Activated CD4-positive, alpha-beta T cell treated with anti-CD3 and anti-CD28 coated beads, Interleukin-2, amount 50 U/mL, for 16 hours (primary cell): ENCODE data around the gene PDE4D.
A peak's percentile ranks its signal among the peaks of the same experiment; 100 is the strongest.

Source experiments
- DNase-seq: peaks from one replicate; pipeline ENCODE4 v3.0.0-alpha.2; 2020

The PDE4D gene

DNA sequence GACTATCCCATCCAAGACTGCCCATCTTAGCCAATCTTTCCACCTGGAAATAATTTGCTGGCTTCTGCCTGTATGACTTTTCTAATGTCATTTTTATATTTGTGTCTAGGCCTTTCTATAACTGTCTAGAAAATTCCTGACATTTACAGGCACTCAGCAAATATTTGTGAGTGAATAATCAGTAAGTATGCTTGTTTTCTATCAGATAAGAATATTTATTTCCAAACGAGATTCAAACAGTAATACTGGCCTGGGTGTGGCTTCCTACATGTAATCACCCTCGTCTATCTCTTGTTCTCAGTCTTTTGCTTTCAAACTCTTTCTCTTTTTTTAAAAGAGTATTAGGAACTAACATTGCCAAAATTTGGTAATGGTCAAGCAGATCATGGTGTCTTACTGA is 844.4 kb downstream of the PDE4D start:
- no peak for DNase-seq

DNA sequence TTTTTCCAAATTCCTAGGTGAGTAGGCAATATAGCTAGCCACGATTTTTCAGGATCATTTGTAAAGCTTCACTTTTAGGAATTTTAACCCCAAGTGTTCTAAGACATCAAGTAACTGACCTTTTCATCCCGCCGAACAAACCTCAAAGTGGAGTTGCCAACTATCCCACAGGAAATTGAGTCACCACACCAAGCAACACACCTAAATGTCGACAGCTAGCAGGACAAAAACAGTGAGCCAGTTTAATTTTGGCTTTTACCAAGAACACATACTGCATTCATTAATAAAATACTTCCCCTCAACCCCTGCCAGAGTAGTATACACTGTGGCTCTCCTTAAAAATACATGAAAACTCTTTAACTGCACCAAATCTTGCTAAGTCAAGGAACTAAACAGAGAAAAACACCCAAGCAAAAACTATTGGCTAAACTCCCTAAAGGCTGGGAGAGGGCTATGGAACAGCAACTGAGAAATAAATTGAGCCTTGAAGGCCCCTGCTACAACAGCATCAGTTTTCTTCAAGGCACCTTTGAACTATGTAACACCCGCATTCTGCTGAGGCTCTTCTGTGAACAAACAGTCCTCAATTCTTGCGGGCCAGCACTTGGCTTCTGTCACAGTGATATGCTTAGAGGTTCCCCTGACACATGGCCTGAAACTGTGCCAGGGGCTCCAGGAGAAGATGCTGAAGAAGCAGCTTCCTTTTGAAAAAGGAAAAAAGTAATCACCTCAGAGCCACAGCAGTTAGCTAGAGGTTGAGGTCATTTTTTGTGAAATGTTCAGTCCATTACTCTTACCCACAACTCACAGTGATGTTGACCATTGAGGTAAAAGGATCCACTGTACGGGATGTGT is 851.1 kb downstream of the PDE4D start:
- DNase-seq, result no peak

DNA sequence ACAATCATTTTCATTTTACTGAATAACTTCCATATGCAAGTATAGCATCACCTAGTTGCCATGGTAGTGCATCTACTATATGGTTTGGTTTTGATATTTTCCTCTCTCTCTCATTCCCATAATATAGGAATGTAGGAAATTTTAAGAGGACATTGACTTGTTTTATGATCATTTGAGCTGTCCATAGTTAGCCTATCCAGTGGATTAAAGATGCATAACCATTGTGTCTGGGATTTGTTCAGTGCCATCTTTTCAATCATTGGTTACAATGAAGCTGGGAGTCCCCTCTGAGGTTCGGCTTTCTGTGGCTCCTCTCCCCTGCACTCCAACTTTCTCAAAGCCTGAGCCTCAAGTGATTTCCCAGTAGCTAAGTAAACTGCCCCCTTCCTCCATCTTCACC is 852.2 kb downstream of the PDE4D start:
- no peak for DNase-seq

DNA sequence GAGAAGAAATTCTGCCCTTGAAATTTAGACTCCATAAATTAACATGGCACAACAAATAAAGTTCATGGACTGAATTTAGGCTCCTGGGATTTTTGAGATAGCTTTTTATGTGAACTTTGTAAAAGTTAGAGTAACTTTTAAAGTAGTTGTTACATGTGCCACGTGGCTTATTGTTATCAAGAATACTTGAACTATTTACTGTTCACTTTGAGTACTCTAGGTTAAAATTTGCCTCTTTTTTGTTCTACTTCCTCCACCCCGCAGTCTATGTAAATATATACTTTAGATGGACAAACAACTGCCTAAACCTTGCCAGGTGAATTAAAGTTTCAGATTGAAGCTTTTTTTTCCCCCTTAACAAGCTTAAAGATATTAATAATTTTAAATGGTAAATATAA is 852.7 kb downstream of the PDE4D start:
- no peak for DNase-seq

DNA sequence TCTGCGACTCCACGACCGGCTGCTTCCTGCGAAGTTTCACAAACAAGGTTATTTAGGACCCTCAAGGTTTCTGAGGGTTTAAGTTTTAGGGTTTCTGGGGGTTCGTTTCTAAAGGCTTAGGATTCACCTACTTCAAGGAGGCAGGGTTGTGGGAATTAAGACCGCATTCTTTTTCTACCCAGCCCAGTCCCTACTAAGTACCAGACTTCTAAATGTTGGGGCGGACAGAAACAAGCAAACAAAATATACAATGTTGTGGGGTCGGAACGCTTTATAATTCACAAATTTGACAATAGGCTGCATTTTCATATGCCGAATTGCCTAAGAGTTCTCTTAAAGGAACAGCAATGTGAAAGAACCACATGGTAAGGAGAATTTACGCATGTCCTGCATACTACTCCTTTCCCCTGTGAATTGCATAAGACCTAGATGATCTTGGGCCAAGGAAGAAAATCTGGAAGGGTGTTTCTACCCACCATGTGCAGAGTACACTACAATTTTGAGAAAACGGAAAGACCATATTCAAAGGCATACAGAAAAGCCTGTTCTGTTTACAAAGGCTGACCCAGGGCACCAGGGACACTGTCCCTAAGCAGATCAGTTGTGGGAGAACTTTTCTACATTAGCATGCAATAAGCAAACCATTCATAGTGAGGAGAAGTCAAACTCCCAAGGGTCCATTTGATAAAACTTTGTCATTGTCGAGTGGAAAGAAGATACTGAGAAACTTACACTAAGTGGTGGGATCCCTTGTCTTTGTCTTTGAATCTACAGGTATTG is 853.3 kb downstream of the PDE4D start:
- DNase-seq, result no peak

DNA sequence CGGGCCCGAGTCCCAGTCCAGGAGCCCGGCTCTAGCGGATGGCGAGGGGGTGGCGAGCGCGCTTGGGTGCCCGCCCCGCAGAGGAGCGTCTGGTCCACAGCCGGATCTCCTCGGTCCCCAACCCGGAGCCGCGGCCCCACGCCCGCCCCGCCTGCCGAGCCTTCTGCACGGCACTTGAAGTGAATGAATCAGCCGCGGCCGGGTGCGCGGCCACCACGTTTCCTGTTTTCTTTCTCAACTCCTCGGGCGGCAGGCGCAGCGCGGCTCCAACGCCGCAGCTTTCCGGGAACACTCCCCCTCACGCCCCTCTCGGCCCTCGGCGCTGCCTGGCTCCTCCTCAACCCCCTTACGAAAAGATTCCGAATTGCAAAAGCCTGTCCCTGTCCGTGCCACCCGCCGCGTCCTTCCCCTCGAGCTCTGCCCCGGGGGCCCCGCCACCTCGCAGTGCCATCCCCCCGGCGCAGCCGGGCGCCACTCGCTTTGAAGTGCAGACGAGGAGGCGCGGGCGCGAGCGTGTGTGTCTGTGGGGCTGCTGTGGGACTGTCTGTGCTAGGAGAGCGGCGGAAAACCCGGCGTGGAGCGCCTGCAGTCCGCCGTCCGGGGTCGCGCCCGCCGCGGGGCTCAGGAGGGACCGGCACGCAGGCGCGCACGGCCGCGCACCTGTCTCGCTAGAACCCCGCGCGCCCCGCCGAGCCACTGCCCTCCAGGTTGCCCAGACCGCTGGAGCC is 854.1 kb downstream of the PDE4D start:
- peak; percentile 93 for DNase-seq

DNA sequence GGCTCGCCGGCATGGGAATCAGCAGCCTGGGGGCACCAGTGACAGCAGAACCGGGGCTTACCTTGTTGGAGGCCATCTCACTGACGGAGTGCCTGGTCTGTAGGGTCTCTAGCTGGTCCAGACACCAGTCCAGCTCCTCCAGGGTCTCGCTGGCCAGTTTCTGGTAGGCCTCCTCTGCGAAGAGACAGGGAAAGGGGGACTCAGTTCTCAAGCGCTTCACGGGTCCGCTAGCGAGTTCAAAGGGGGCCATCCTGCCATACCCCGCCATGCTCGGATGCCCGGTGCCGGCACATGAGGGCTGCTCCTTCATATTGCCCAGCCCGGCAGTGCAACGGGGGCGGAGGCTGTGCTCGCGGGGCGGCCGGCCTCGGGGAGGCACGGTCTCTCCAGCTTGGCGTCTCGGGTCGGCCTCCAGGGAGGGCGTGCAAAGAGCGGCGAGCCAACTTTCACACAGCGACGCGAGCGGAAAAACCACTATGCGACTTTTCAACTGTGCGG is 854.7 kb downstream of the PDE4D start:
- no peak for DNase-seq

GRCh38 chr5:59037941-59038797 is 855.4 kb downstream of the PDE4D start:
- peak; percentile 15 for DNase-seq

GRCh38 chr5:59037453-59037852 is 856.1 kb downstream of the PDE4D start:
- no peak for DNase-seq

GRCh38 chr5:59037041-59037440 is 856.5 kb downstream of the PDE4D start:
- no peak for DNase-seq

GRCh38 chr5:59036274-59036961 is 857.1 kb downstream of the PDE4D start:
- peak; percentile 76 for DNase-seq

GRCh38 chr5:59035681-59036080 is 857.8 kb downstream of the PDE4D start:
- no peak for DNase-seq

DNA sequence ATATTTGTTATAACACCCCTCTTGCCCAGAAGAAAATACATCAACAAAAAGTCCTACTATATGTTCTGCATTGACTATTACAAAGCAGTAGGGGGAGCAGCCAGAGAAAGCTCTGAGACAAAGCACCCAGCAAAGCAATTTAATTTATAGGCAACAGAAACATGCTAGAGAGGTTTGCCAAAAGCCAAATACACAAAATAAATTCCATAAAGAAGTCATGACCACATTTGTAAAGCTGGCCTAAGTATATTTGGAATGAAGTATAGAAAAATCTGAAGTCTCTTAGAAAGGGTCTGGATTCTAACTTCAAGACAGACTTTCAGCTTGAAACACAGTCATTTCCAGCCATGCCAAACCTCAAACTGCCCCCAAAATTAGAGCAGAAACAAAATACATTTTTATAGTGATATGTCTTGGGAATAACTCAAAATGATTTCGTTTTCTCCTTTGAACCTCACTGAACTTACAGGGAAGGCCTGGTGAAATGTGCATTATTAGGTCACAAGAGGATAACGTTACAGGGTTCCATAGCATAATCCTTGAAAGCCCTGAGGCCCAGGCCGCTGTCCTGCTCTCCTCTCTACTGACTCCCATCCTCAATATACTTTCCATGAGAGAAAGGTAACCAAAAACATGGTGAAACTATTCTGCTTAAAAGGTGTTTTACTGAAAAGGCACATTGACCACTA is 858.9 kb downstream of the PDE4D start:
- DNase-seq, result peak; percentile 53

DNA sequence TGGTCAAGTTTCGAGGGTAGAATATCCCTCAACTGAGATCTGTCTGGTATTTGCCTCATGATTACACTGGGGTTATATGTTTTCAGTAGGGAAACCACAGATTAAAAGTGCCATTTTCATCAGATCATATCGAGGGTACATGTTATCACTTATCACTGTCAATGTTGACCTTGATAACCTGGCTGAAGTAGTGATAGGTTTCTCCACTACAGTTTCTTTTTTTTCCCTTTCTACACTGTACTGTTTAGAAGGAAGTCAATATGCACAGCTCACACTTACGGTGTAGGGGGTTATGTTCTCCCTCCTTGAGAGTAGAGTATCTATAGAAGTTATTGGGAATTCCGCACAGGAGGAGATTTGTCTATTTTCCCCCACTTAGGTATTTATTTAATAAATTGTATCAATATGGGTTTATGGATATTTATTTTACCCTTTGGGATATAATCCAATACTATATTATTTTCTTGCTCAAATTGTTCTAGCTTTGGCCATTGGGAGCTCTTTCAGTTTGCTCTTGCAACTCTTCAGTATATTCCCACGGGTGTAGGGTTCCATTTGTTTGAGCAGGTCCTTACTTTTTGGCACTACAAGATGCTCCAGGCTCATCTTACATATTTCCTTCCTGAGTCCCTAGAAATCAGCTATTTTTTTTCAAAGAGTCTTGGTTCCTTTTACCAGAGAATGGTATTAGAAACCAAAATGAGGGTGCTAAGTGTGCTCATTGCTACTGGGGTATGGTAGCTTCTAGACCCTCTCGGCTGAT is 866.2 kb downstream of the PDE4D start:
- DNase-seq, result no peak

GRCh38 chr5:59025734-59026133 is 867.8 kb downstream of the PDE4D start:
- DNase-seq, result no peak

- DNase-seq, result no peak
Observed at GRCh38 chr5:59021837-59022514, 871.5 kb downstream of the PDE4D start.

GRCh38 chr5:59021286-59021673 is 872.2 kb downstream of the PDE4D start:
- no peak for DNase-seq

DNA sequence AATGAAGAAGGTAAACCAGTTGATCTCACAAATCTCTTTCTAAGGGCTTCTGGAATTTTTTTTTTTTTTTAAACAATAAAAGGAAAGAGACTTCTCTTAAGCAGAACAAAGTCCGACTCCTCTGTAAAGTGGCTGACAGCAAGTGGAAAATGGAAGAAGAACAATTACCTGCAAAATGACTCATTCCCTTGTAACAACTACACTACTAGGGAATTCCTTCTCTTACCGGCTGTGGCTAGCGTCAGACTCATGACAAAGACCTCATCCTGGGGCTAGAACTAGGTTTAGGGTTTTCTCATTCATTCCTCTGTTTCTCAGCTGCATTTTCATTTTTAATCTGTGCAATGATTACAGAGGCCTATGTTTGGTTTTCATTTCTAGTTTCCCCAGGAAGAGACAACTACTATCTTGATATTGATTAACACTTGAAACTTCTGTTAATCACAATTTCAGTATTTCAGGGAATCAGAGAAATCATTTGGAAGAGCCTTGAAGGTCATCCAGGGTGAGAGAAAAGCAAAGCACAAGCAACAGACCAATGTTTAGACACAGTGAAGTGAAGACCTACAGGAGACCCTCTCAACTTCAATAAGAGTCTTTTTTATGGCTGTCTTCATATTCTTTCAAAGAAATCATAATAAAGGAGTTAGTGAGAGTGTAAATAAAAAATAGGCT is 872.8 kb downstream of the PDE4D start:
- DNase-seq, result peak; percentile 70

DNA sequence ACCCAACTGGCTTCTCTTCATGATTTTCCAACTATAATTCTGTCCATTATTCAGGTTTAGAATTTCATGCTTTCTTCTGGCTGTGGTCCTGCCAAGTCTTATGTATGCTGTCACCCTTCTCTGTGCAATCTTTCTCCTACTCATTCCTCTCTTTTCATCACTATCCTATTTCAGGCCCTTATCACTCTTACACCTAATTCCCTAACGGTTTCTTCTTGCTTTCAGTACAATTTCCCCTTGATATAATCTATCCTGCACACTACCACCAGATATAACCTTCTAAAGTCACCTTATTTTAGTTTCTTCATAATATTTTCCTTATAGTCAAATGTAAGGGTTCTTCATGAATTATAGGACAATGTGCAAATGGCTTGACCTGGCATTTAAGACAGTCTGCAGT is 874.4 kb downstream of the PDE4D start:
- DNase-seq, result no peak
